Tibial artery (tissue), 4 donors: ENCODE measurements around the gene ATP11C.

ENCODE experiments used
- DNase-seq, 2 donors: peaks; one replicate each; pipeline ENCODE4 v3.0.0-alpha.2; 2019
- H3K27ac ChIP-seq, 2 donors: fragments of 200-600 bp; sonication (generic) in 1 of 2; 1 replicate in 1 of 2; 2 replicates in 1 of 2; pipeline ENCODE4 v1.5.1; 2018 to 2019; ENCODE audit warnings: mild to moderate bottlenecking in 1 of 2
- H3K27me3 ChIP-seq, 2 donors: fragments of 200-600 bp; sonication (generic) in 1 of 2; one replicate each; pipeline versions ENCODE4 v1.5.1 to v1.6.0; 2016 to 2019
- H3K36me3 ChIP-seq, 3 donors: fragments of 200-600 bp; sonication (generic) in 2 of 3; one replicate each; pipeline ENCODE4 v1.5.1; 2016 to 2019; ENCODE audit warnings: mild to moderate bottlenecking in 2 of 3
- H3K4me1 ChIP-seq, 4 donors: fragments of 200-600 bp; sonication (generic) in 2 of 4; 1 replicate in 3 of 4; 2 replicates in 1 of 4; pipeline ENCODE4 v1.5.1; 2016 to 2019
- H3K4me3 ChIP-seq, 2 donors: fragments of 200-600 bp; sonication (generic) in 1 of 2; 1 replicate in 1 of 2; 2 replicates in 1 of 2; pipeline ENCODE4 v1.5.1; 2018 to 2019; ENCODE audit warnings: mild to moderate bottlenecking in 2 of 2
- H3K9me3 ChIP-seq, 3 donors: fragments of 200-600 bp; sonication (generic) in 1 of 3; one replicate each; pipeline ENCODE4 v1.5.1; 2016 to 2019
- CTCF ChIP-seq, 2 experiments: fragments of 200-600 bp in 1 of 2; fragments of 450-650 bp in 1 of 2; IDR thresholded peaks; one replicate each; pipeline ENCODE4 v1.5.1; 2017 to 2019; ENCODE audit warnings: antibody characterized with exemption in 2 of 2, mild to moderate bottlenecking in 1 of 2, moderate library complexity in 1 of 2
- intact Hi-C: fragments of 100-400 bp; cut with DNase I; formaldehyde crosslinking; loops from one replicate; pipeline ENCODE4 v1.15.0; 2023; ENCODE audit warnings: low total_unique reads

The ATP11C gene

GRCh38 chrX:139890991-139891700 is 41.7 kb downstream of the ATP11C start:
- no peak for DNase-seq
- H3K9me3 ChIP-seq: no peaks in the 10 kb centered on the region
- no peaks in the 10 kb centered on the region for H3K4me1 ChIP-seq
- no peak for TF ChIP-seq CTCF (IDR thresholded peaks at IDR 0.05)
- intact Hi-C loops: no loop called here
- H3K27me3 ChIP-seq: no peaks in the 10 kb centered on the region
- H3K4me3 ChIP-seq: no peak overlapping the region
- H3K36me3 ChIP-seq: no peaks in the 10 kb centered on the region
- H3K27ac ChIP-seq: no peak overlapping the region

GRCh38 chrX:139889760-139890159 is 43.1 kb downstream of the ATP11C start:
- H3K27ac ChIP-seq: no peak overlapping the region
- intact Hi-C loops: no loop called here
- no peaks in the 10 kb centered on the region for H3K4me1 ChIP-seq
- no peak overlapping the region for H3K4me3 ChIP-seq
- TF ChIP-seq CTCF (IDR thresholded peaks at IDR 0.05): no peak
- no peaks in the 10 kb centered on the region for H3K9me3 ChIP-seq
- no peaks in the 10 kb centered on the region for H3K36me3 ChIP-seq
- DNase-seq: no peak
- H3K27me3 ChIP-seq: no peaks in the 10 kb centered on the region

GRCh38 chrX:139883984-139884383 is 48.9 kb downstream of the ATP11C start:
- Histone ChIP-seq H3K36me3 (no peaks in the 10 kb centered on the region), H3K4me1 (peaks cover 0 to 16% (median 0%) of the 10 kb centered on the region in 4 donors), H3K27ac (no peak overlapping the region), H3K27me3 (no peaks in the 10 kb centered on the region), H3K9me3 (no peaks in the 10 kb centered on the region), H3K4me3 (no peak overlapping the region)
- TF ChIP-seq CTCF (IDR thresholded peaks at IDR 0.05): no peak
- no peak for DNase-seq
- intact Hi-C loops: no loop called here

- Histone ChIP-seq H3K4me3 (no peak overlapping the region), H3K36me3 (no peaks in the 10 kb centered on the region), H3K4me1 (peaks cover 0 to 16% (median 0%) of the 10 kb centered on the region in 4 donors), H3K9me3 (no peaks in the 10 kb centered on the region), H3K27me3 (no peaks in the 10 kb centered on the region), H3K27ac (no peak overlapping the region)
- TF ChIP-seq CTCF (IDR thresholded peaks at IDR 0.05): no peak
- DNase-seq: no peak
- intact Hi-C loops: no loop called here
These were observed 50.6 kb downstream of the ATP11C start for GRCh38 chrX:139882299-139882698.

- H3K9me3 ChIP-seq: no peaks in the 10 kb centered on the region
- intact Hi-C loops: no loop called here
- H3K27ac ChIP-seq: no peak overlapping the region
- DNase-seq: no peak
- TF ChIP-seq CTCF (IDR thresholded peaks at IDR 0.05): no peak
- no peaks in the 10 kb centered on the region for H3K36me3 ChIP-seq
- H3K27me3 ChIP-seq: no peaks in the 10 kb centered on the region
- no peak overlapping the region for H3K4me3 ChIP-seq
- H3K4me1 ChIP-seq: peaks cover 0 to 16% (median 0%) of the 10 kb centered on the region in 4 donors
These were observed 51.3 kb downstream of the ATP11C start for GRCh38 chrX:139881572-139881971.
